CD4-positive, alpha-beta T cell (primary cell): ENCODE results near the gene FAR1. TPM values are rescaled to one million over a fixed set of nuclear protein-coding genes. Genes with fewer than 3 reads are reported as not detected.

ENCODE experiments used
- ATAC-seq: fragments of 200-7000 bp; cut with Tn5 transposase; one replicate; pipeline ENCODE4 v1.10.0; 2022; ENCODE audit warnings: mild to moderate bottlenecking; ENCODE audit not compliant: poor library complexity
- CTCF ChIA-PET: fragments of 350-600 bp; sonication (Branson Sonifier 250); formaldehyde crosslinking; loops from one replicate; lab custom pipeline; 2021; ENCODE audit warnings: antibody characterized with exemption, inconsistent platforms; lab: Charles Lee
- POLR2A ChIA-PET: fragments of 350-600 bp; sonication (Branson Sonifier 250); formaldehyde crosslinking; loops from one replicate; lab custom pipeline; 2021; ENCODE audit warnings: antibody characterized with exemption, inconsistent platforms; lab: Charles Lee
- DNase-seq, 14 experiments: peaks; one replicate each; pipeline ENCODE4 v3.0.0-alpha.2; 2013 to 2020; ENCODE audit warnings: mixed read lengths in 2 of 14
- H3K27ac ChIP-seq, 2 donors: one replicate each; pipeline versions ENCODE4 v1.5.1 to v1.7.0; 2013; ENCODE audit warnings: low read length in 2 of 2, low read depth in 1 of 2, mild to moderate bottlenecking in 1 of 2
- H3K27me3 ChIP-seq, 2 experiments: 1 replicate in 1 of 2; 2 replicates in 1 of 2; pipeline versions ENCODE4 v1.6.1 to v1.7.0; 2013; ENCODE audit warnings: low read length in 2 of 2, control low read depth in 1 of 2, mild to moderate bottlenecking in 1 of 2, moderate library complexity in 1 of 2; ENCODE audit not compliant: insufficient read depth in 2 of 2, control insufficient read depth in 1 of 2
- H3K36me3 ChIP-seq: one replicate; pipeline ENCODE4 v1.6.1; 2013; ENCODE audit warnings: low read length, control low read depth; ENCODE audit not compliant: insufficient read depth
- H3K4me1 ChIP-seq: one replicate; pipeline ENCODE4 v1.6.1; 2013; ENCODE audit warnings: low read length, control low read depth; ENCODE audit not compliant: insufficient read depth
- H3K4me3 ChIP-seq: one replicate; pipeline ENCODE4 v1.5.1; 2013; ENCODE audit warnings: mild to moderate bottlenecking, low read length, moderate library complexity
- H3K9me3 ChIP-seq, 2 experiments: 1 replicate in 1 of 2; 2 replicates in 1 of 2; pipeline versions ENCODE4 v1.6.1 to v1.7.0; 2013; ENCODE audit warnings: low read length in 2 of 2, mild to moderate bottlenecking in 2 of 2, control low read depth in 1 of 2, moderate library complexity in 1 of 2; ENCODE audit not compliant: control insufficient read depth in 1 of 2, insufficient read depth in 1 of 2
- H3K27ac Mint-ChIP-seq: one replicate; pipeline ENCODE4 v1.8.0; 2020; ENCODE audit warnings: mixed read lengths
- H3K27me3 Mint-ChIP-seq: one replicate; pipeline ENCODE4 v1.8.0; 2021; ENCODE audit warnings: mixed read lengths
- H3K36me3 Mint-ChIP-seq: one replicate; pipeline ENCODE4 v1.8.0; 2021; ENCODE audit warnings: low read depth, mixed read lengths
- H3K4me1 Mint-ChIP-seq: one replicate; pipeline ENCODE4 v1.8.0; 2021; ENCODE audit warnings: low read depth, mixed read lengths
- H3K4me3 Mint-ChIP-seq: one replicate; pipeline ENCODE4 v1.8.0; 2020; ENCODE audit warnings: mild to moderate bottlenecking, mixed read lengths
- H3K9me3 Mint-ChIP-seq: one replicate; pipeline ENCODE4 v1.8.0; 2020; ENCODE audit warnings: mixed read lengths
- CTCF ChIP-seq: fragments of 200-600 bp; IDR thresholded peaks from one replicate; pipeline ENCODE4 v1.8.0; 2022; ENCODE audit warnings: antibody characterized with exemption, mild to moderate bottlenecking
- intact Hi-C, 2 experiments: fragments of 100-400 bp; cut with DNase I in 1 of 2; cut with micrococcal nuclease in 1 of 2; formaldehyde crosslinking; loops; one replicate each; pipeline versions ENCODE4 v1.15.1 to v1.9.0; 2023 to 2025; cut with DNase I, micrococcal nuclease
- total RNA-seq, 174 experiments: library from RNA in 2 of 174; stranded (reverse) in 2 of 174; gene quantifications; one replicate each; pipeline ENCODE4 v1.2.3 and lab custom pipeline; 2021 to 2026

FAR1 gene
- total RNA-seq, 2 experiments from 2014 or later, result 28.4 to 29.0 TPM

- TF ChIP-seq CTCF, result no peak
- no peak overlapping the region for H3K27ac Mint-ChIP-seq
- ChIA-PET CTCF (no interaction called here), POLR2A (no interaction called here)
- intact Hi-C loops, result no loop called here
- no peak for DNase-seq
- H3K4me1 Mint-ChIP-seq, result no peaks in the 10 kb centered on the region
- H3K4me3 Mint-ChIP-seq, result no peak overlapping the region
- no peaks in the 10 kb centered on the region for H3K27me3 ChIP-seq
- ATAC-seq, result no peak
- H3K27me3 Mint-ChIP-seq, result no peaks in the 10 kb centered on the region
- no peaks in the 10 kb centered on the region for H3K36me3 ChIP-seq
- H3K9me3 ChIP-seq, result no peaks in the 10 kb centered on the region
- no peaks in the 10 kb centered on the region for H3K9me3 Mint-ChIP-seq
- H3K4me1 ChIP-seq, result no peaks in the 10 kb centered on the region
- no peak overlapping the region for H3K4me3 ChIP-seq
- H3K36me3 Mint-ChIP-seq, result no peaks in the 10 kb centered on the region
- H3K27ac ChIP-seq, result no peak overlapping the region
Observed at GRCh38 chr11:13763341-13763740, 94.9 kb downstream of the FAR1 start.

DNA sequence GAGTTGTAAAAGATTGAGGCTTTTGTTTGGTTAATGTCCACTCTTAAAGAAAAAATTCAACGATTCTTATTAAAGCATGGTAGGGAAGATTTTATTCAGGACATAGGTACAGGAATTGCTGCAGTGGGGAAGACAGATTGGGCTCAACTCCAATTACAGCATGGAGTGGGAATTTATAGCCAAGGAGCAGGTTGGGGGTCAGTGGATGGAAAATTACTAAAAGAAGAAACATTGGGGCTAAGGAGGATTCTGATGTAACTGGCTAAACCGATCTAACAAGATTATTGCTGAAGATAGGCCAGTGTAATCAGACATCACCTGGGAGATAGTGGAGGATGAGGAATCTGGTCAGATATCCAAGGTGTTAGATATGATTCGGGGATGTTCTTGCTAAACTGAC lies 97.4 kb downstream of the FAR1 start:
- no peaks in the 10 kb centered on the region for H3K9me3 Mint-ChIP-seq
- H3K36me3 Mint-ChIP-seq, result no peaks in the 10 kb centered on the region
- no peak overlapping the region for H3K27ac Mint-ChIP-seq

GRCh38 chr11:13767471-13767870 lies 99.0 kb downstream of the FAR1 start:
- no peaks in the 10 kb centered on the region for H3K9me3 ChIP-seq
- no peak for TF ChIP-seq CTCF
- H3K36me3 ChIP-seq, result no peaks in the 10 kb centered on the region
- intact Hi-C loops, result no loop called here
- no peak overlapping the region for H3K27ac ChIP-seq
- CTCF ChIA-PET, result no interaction called here
- H3K27ac Mint-ChIP-seq, result no peak overlapping the region
- no peaks in the 10 kb centered on the region for H3K9me3 Mint-ChIP-seq
- H3K4me1 ChIP-seq, result no peaks in the 10 kb centered on the region
- no peak overlapping the region for H3K4me3 ChIP-seq
- no peak overlapping the region for H3K4me3 Mint-ChIP-seq
- no peaks in the 10 kb centered on the region for H3K4me1 Mint-ChIP-seq
- POLR2A ChIA-PET, result no interaction called here
- ATAC-seq, result no peak
- H3K36me3 Mint-ChIP-seq, result no peaks in the 10 kb centered on the region
- no peak for DNase-seq
- H3K27me3 Mint-ChIP-seq, result no peaks in the 10 kb centered on the region
- no peaks in the 10 kb centered on the region for H3K27me3 ChIP-seq

More for the DNA sequence above, 97.4 kb downstream of the FAR1 start:
- H3K9me3 ChIP-seq, result no peaks in the 10 kb centered on the region
- ATAC-seq (no peak), DNase-seq (no peak)
- H3K4me1 ChIP-seq, result no peaks in the 10 kb centered on the region
- Mint-ChIP-seq H3K27me3 (no peaks in the 10 kb centered on the region), H3K4me1 (no peaks in the 10 kb centered on the region), H3K4me3 (no peak overlapping the region)
- CTCF ChIA-PET, result no interaction called here
- H3K36me3 ChIP-seq, result no peaks in the 10 kb centered on the region
- H3K4me3 ChIP-seq, result no peak overlapping the region
- POLR2A ChIA-PET, result no interaction called here
- TF ChIP-seq CTCF, result no peak
- intact Hi-C loops, result no loop called here
- H3K27ac ChIP-seq, result no peak overlapping the region
- no peaks in the 10 kb centered on the region for H3K27me3 ChIP-seq
